GM12873 (cell line): Measurements from ENCODE around the gene TCN2.
A peak's percentile ranks its signal among the peaks of the same experiment; 100 is the strongest.

ENCODE experiments used
- CTCF ChIP-seq: IDR thresholded peaks from 2 replicates; pipeline ENCODE4 v1.5.1; 2012; ENCODE audit warnings: low read depth, mild to moderate bottlenecking, moderate library complexity, low read length, control low read depth; ENCODE audit not compliant: insufficient read depth; ENCODE audit errors: missing control alignments

Gene TCN2

GRCh38 chr22:30605449-30606110, 1.4 kb upstream of the TCN2 start:
- TF ChIP-seq CTCF, result peak; percentile 73

- TF ChIP-seq CTCF, result no peak
Measured at GRCh38 chr22:30607300-30607930, 441 bp downstream of the TCN2 start.

GRCh38 chr22:30607939-30608338, 965 bp downstream of the TCN2 start:
- TF ChIP-seq CTCF, result no peak

GRCh38 chr22:30609260-30610185, 2.5 kb downstream of the TCN2 start:
- no peak for TF ChIP-seq CTCF

GRCh38 chr22:30610299-30610698, 3.3 kb downstream of the TCN2 start:
- no peak for TF ChIP-seq CTCF

GRCh38 chr22:30611197-30611596, 4.2 kb downstream of the TCN2 start:
- TF ChIP-seq CTCF, result no peak

- TF ChIP-seq CTCF, result peak; percentile 13
Measured at GRCh38 chr22:30612789-30613188, 5.8 kb downstream of the TCN2 start.
